HG02623 (cell line): Measurements from ENCODE around the gene D2HGDH.
"Not testable (repeated sequence)": the region's sequence is repeated elsewhere in the genome, so short reads cannot be mapped to it uniquely, and the experiment has no call there.

Experiments used
- ATAC-seq: cut with Tn5 transposase; IDR thresholded peaks from one replicate; pipeline ENCODE4 v1.9.1; 2021; ENCODE audit warnings: moderate library complexity; ENCODE audit not compliant: unreplicated experiment

The D2HGDH gene

GRCh38 chr2:241791385-241791784, 57.0 kb downstream of the D2HGDH start:
- ATAC-seq = not testable (repeated sequence)

DNA sequence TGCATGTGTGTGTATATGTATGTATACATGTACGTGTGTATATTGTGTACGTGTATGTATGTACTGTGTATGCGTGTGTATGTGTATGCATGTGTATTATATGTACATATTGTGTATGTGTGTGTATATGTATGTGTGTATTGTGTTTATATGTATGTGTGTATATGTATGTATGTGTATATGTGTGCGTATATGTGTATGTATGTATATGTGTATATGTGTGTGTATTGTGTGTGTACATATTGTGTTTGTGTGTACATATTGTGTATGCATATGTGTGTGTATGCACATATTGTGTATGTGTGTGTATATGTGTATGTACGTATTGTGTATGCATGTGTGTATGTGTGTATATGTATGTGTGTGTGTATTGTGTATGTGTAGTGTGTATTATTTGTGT, 59.0 kb downstream of the D2HGDH start:
- no peak for ATAC-seq

DNA sequence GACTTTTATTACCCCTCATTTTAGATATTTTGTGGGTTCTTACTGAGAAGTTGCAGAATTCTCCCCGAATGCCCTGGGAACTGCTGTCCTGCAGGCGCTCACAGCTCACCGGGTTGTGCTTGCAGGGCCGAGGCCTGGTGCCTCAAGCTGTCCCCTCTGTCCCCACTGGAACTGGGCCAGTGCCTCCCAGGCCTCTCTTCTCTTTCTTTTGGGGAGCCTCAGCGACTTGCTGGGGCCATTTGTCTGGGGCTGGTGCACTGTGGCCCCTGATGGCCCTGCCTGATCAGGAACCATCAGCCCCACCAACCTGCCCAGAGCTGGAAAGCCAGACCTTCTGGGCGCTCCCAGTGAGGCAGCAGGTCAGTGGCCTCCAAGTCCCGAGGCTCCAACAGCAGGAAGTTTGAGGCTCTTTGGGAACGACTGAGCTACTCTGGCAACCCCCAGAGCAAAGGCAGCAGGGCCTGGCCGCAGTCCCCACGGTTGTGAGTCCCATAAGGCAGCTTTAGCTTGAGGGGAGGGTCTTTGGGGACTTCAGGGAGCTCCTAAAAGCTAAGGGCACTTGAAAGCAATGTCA, 59.9 kb downstream of the D2HGDH start:
- ATAC-seq = no peak

GRCh38 chr2:241795021-241795999, 60.9 kb downstream of the D2HGDH start:
- no peak for ATAC-seq

- no peak for ATAC-seq
Observed at GRCh38 chr2:241796209-241796608, 61.8 kb downstream of the D2HGDH start.

DNA sequence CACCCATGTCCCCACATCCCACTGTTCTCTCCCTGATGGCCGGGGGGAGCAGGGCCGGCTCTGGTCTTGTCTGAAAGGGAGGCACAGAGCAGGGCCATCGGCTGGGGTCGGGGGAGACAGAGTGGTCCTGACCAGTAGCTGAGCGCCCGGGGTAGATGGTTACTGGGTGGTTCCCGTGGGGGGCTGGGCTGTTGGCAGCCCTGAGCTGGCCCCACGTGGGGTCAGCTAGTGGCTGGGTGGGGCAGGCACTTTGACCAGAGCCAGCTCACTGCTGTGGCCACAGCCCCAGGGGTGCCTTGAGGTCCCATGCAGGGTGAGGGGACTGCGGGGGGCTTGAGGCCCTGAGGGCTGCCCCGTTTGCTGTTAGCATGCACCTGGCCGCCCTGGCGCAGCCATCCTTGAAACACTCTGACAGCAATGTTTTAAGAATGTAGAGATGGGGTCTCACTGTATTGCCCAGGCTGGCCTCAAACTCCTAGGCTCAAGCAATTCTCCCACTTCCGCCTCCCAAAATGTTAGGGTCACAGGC, 62.2 kb downstream of the D2HGDH start:
- no peak for ATAC-seq

GRCh38 chr2:241797441-241798080, 63.1 kb downstream of the D2HGDH start:
- ATAC-seq = no peak

GRCh38 chr2:241798081-241798630, 63.7 kb downstream of the D2HGDH start:
- no peak for ATAC-seq

DNA sequence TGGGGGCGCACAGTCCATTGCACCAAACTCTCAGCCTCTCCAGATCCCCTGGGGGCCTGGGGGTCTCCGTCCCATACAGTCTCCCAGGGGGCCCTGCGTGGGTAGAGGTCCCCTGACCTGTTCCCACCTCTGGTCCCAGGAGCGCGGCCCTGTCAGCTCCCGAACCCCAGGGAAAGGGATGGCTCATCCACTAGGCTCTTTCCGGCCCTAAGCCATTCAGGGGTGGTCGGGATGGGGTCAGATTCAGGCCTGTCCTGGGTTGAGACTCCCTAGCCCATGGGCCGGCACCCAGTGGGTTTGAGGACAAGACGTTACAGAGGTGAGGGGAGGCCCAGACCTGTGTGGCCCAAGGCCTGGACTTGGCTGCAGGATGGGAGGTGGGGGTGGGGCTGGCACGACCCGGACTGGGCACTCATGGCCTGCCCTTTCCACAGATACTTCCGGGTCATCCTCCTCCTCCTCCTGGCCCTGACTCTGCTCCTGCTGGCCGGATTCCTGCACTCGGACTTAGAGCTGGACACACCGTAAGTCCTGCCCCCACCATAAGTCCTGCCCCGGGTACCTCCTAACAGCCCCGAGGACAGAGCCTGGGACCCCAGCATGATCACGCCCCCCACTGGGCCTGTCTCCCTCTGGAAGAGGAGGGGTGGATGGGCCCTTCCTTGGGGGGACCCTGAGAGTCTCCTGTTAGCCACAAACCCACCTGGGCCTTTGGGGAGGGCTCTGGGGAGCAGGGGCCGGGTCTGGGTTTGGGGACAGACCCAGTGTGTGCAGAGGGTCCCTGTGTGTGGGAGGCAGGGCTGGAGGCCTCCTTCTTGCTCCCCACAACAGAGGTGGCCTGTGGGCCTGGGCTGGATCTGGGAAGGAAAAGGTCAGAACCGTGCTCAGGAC, 64.4 kb downstream of the D2HGDH start:
- ATAC-seq = no peak

- ATAC-seq = no peak
Observed at GRCh38 chr2:241799522-241800197, 65.2 kb downstream of the D2HGDH start.

DNA sequence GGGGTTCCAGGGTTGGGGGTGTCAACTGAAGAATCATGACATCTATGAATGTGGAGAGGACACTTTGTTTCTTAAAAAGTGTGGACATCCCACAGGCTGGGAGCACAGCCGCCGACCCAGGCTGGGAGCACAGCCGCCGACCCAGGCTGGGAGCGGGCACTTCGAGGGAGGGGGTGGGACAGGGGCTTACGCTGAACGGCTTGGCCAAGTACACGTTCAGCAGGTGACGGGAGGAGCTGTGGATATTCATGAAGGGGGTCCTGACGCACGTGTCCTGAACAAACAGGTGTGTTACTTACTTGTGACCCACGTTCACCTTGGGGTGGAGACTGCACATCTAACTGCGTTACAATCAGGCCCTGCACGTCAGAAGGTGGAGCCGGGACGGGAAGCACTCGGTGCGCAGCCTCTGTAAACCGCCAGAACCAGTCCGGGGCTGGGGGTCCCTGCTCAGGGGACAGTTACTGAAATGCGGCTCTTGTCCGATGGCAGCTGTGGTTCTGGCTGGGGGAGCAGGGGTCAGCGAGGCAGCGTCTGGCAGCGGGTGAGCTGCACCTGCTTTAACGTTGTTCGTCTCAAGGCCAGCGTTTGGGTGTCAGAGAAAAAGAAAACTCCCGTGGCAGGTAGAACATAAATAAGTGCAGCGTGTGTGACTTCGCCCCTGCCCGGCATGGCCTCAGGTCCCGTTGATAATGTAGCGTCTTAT, 65.9 kb downstream of the D2HGDH start:
- not testable (repeated sequence) for ATAC-seq

- no peak for ATAC-seq
Observed at GRCh38 chr2:241801611-241802420, 67.4 kb downstream of the D2HGDH start.

GRCh38 chr2:241802421-241803318, 68.2 kb downstream of the D2HGDH start:
- ATAC-seq = no peak

DNA sequence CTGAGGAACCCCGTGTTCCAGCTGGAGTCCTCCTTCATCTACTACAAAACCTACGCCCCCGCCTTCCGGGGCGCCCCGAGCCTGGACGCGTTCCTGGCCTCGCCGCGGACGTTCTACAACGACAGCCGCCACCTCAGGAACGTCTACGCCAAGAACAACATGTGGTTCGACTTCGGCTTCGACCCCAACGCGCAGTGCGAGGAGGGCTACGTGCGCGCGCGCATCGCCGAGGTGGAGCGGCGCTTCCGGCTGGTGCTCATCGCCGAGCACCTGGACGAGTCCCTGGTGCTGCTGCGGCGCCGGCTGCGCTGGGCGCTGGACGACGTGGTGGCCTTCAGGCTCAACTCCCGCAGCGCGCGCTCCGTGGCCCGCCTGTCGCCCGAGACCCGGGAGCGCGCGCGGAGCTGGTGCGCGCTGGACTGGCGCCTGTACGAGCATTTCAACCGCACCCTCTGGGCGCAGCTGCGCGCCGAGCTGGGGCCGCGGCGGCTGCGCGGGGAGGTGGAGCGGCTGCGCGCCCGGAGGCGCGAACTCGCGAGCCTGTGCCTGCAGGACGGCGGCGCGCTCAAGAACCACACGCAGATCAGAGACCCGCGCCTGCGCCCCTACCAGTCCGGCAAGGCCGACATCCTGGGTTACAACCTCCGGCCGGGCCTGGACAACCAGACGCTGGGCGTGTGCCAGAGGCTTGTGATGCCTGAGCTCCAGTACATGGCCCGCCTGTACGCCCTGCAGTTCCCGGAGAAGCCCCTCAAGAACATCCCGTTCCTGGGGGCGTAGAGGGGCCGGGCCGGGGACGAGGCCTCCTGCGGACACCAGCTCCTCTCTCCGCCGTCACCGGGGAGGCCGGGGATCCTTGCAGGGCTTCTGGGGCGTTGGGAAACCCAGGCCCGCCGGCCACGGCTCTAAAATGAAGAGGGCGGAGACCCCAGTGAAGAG, 69.2 kb downstream of the D2HGDH start:
- ATAC-seq = no peak

DNA sequence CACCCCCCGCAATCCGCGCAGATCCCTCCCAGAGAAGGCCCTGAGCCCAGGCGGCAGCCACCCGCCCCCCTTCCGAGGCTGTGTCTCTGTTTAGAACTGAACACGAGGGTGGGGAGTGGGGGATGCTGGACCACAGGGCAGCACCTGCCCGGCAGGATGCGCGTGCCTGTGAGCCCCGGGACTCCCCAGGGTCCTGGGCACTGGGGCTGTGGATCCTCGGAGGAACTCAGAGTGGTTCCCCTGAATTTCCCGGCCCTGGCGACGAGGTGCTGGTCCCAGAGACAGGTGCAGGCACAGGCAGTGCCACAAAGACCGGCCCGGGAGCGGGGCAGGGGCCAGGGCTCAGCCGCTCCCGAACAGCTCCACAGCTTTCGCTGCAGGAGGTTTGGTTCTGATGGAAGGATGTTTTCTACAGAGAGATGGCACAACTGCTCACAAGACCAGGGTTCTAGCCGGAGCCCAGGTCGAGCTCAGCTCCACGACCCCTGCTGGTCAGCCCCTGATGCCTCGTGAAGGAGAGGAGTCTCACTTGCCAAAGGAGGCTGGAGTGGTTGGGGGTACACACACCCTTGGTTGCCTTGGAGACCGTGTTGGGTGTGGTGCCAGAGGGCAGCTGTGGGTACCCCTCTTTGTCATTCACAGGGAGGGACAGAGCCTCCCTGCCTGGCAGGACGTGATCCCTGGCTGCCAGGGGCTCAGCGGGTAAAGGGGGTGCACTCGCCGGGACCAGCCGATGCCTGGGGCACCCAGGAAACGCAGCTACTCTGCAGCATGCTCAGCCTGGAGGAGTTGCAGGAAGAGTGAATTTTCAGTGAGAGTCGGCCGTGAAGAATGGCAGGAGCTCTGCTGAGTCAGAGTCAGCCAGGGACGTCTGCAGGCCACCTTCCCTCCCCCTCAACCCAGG, 70.1 kb downstream of the D2HGDH start:
- no peak for ATAC-seq
